Skeletal muscle tissue (tissue), 4 donors: ENCODE data around the gene TRIM3. TPM values are rescaled to one million over a fixed set of nuclear protein-coding genes. Genes with fewer than 3 reads are reported as not detected.
"Not testable (repeated sequence)": the region's sequence is repeated elsewhere in the genome, so short reads cannot be mapped to it uniquely, and the experiment has no call there.

ENCODE experiments used
- H3K27ac ChIP-seq: one replicate; pipeline ENCODE4 v1.7.0; 2013; ENCODE audit warnings: mild to moderate bottlenecking, low read depth, low read length, inconsistent platforms
- H3K27me3 ChIP-seq, 3 donors: one replicate each; pipeline ENCODE4 v1.7.0; 2013; ENCODE audit warnings: low read length in 3 of 3; ENCODE audit not compliant: control insufficient read depth in 3 of 3, insufficient read depth in 3 of 3
- H3K36me3 ChIP-seq, 3 donors: one replicate each; pipeline ENCODE4 v1.7.0; 2013; ENCODE audit warnings: low read length in 3 of 3; ENCODE audit not compliant: control insufficient read depth in 3 of 3, insufficient read depth in 3 of 3
- H3K4me1 ChIP-seq, 3 donors: one replicate each; pipeline ENCODE4 v1.7.0; 2013; ENCODE audit warnings: low read length in 3 of 3, mild to moderate bottlenecking in 3 of 3; ENCODE audit not compliant: control insufficient read depth in 3 of 3, insufficient read depth in 3 of 3
- H3K4me3 ChIP-seq, 3 donors: one replicate each; pipeline ENCODE4 v1.7.0; 2013; ENCODE audit warnings: low read length in 3 of 3
- H3K9ac ChIP-seq, 3 donors: one replicate each; pipeline ENCODE4 v1.7.0; 2013; ENCODE audit warnings: low read length in 3 of 3, mild to moderate bottlenecking in 3 of 3, moderate library complexity in 2 of 3, low read depth in 1 of 3
- H3K9me3 ChIP-seq, 3 donors: one replicate each; pipeline ENCODE4 v1.7.0; 2013; ENCODE audit warnings: low read length in 3 of 3; ENCODE audit not compliant: control insufficient read depth in 3 of 3
- total RNA-seq: library from RNA; depleted of rRNA; stranded (reverse); fragments of >200 nt; gene quantifications from one replicate; pipeline ENCODE4 v1.2.3, GENCODE V29; 2014
- donor health status: Osteomylitis.

TRIM3 gene
- 8.4 TPM for total RNA-seq

DNA sequence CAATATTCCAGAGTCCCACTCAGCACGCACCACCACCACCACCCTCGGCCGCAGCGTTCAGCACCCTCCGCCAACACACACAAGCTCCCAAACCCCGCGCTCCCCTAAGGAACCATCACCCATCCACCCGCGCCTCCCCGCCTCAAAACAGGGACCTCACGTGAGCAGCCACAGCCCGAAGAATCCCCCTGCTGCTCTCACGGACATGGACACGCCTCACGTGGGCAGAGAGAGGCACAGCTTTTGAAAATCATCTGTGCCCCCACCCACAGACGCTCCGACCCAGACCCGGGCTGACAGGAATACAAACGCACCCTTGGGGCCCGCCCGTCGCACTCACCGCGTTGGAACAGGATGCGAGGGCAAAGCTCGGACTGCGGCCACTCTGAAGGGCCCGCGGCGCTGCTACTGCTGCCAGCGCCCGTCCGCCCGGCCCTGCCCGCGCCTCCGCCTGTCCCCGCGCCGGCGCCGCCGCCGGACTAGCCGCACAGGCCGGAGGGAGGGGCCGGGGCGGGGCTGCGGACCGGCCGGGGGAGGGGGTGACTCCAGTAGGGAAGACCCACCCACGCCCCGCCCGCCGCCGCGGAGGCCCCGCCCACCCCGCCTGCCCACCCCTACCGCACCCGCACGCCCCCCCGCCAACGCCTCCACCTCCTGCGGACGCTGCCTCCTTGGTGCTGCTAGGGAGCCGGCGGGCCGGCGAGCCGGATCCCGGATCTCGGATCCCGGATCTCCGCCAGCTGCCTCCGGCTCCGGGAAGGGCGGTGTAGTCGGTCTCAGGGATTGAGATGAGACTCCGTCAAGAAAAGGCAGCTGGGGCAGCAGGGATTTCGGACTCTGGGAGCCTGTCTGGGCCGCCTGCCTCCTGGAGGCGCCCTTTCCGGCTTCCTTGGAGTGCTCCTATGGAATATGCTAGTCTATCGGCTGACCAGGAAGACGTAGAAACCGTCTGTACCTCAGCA lies at the start of gene TRIM3:
TRIM3 (minus strand) TSS at position 491 of the 962 bp plus-strand sequence. CDS start 8,246 bp downstream, outside the sequence.
- no peaks in the 10 kb centered on the region for H3K27me3 ChIP-seq
- peaks cover 20 to 23% (median 22%) of the 10 kb centered on the region in 3 donors for H3K36me3 ChIP-seq
- peak within 1 kb of the TSS; percentile 89 for H3K27ac ChIP-seq
- peak within 1 kb of the TSS; percentile 81 to 93 (median 90) for H3K4me3 ChIP-seq
- H3K9me3 ChIP-seq: no peaks in the 10 kb centered on the region
- H3K9ac ChIP-seq: peak within 1 kb of the TSS; percentile 82 to 94 (median 94)
- peaks cover 18 to 29% (median 22%) of the 10 kb centered on the region in 3 donors for H3K4me1 ChIP-seq

DNA sequence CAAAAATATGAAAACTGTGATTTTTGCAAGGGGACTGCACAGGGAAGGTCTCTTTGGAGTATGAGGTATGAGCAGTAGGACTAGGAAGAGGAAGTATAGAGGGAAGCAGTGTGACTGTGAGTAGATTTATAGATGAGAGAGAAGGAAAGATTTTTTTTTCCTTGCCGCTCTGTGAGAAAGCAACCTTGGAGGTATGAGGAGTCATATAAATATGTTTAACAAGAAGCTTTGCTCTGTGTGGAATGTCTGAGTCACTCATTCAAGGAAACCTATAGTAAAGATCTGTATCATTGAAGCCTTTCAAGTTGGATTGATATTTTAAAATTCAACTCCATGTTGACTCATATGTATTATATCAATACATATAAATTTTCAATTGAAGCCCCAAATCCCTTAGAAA lies 49.5 kb upstream of the TRIM3 start:
- no peak overlapping the region for H3K27ac ChIP-seq
- peaks cover 6 to 12% (median 10%) of the 10 kb centered on the region in 3 donors for H3K36me3 ChIP-seq
- no peaks in the 10 kb centered on the region for H3K4me1 ChIP-seq
- peak overlapping the region in 1 of 3 donors; percentile 17 for H3K9ac ChIP-seq
- no peaks in the 10 kb centered on the region for H3K27me3 ChIP-seq
- no peaks in the 10 kb centered on the region for H3K9me3 ChIP-seq
- H3K4me3 ChIP-seq: no peak overlapping the region

DNA sequence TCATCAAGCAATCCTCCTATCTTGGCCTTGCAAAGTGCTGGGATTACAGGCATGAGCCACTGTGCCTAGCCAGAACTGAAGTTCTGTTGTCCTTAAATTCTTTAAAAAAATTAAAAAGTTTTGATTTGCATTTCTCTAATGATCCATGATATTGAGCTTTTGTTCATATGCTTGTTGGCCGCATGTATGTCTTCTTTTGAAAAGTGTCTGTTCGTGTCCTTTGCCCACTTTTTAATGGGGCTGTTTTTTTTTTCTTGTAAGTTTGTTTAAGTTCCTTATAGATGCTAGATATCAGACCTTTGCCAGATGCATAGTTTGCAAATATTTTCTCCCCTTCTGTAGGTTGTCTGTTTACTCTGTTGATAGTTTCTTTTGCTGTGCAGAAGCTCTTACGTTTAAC lies 48.2 kb upstream of the TRIM3 start:
- peaks cover 5 to 13% (median 7%) of the 10 kb centered on the region in 3 donors for H3K36me3 ChIP-seq

DNA sequence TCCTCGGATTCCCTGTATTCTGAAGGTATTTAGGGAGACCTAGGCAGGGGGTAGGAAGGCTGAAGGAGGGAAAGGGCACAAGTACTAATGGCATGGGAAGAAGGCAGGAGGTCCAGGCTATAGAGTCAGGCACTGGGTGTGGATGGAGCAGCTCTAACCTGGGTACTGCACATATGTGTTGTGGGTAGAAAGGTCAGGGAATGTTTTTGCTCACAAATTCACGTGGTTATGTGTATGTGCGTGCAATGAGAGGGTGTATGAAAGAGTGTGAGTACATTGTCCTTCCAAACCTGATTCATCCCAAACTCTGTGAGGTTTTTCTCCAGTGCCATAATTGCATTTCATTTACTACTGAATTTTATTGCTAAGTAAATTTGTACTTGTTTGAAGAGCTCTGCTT lies 46.5 kb upstream of the TRIM3 start:
- Histone ChIP-seq H3K27me3 (no peaks in the 10 kb centered on the region), H3K9ac (no peak overlapping the region), H3K4me3 (no peak overlapping the region), H3K4me1 (no peaks in the 10 kb centered on the region), H3K27ac (no peak overlapping the region), H3K36me3 (peaks cover 5 to 13% (median 7%) of the 10 kb centered on the region in 3 donors), H3K9me3 (no peaks in the 10 kb centered on the region)

More for the DNA sequence above, 48.2 kb upstream of the TRIM3 start:
- not testable (repeated sequence) for H3K4me1 ChIP-seq, H3K9me3 ChIP-seq, H3K27ac ChIP-seq, H3K27me3 ChIP-seq, H3K9ac ChIP-seq, H3K4me3 ChIP-seq

DNA sequence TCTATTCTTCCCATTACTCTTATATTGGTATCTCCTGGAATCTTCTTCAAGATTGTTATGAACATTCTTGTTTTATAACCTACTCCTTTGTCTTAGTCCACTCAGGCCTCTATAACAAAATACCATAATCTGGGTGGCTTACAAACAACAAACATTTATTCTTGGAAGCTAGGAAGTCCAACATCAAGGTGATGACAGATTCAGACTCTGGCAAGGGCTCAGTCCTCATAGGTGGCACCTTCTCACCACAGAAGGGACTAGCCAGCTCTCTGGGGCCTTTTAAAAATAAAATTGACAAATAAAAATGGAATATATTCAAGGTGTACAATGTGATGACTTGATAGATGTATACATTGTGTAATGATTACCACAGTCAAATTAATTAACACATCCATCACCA lies 43.1 kb upstream of the TRIM3 start:
- Histone ChIP-seq H3K4me3 (no peak overlapping the region), H3K27me3 (no peaks in the 10 kb centered on the region), H3K36me3 (peaks cover 5 to 13% (median 7%) of the 10 kb centered on the region in 3 donors), H3K27ac (no peak overlapping the region), H3K4me1 (no peaks in the 10 kb centered on the region), H3K9me3 (no peaks in the 10 kb centered on the region), H3K9ac (no peak overlapping the region)

DNA sequence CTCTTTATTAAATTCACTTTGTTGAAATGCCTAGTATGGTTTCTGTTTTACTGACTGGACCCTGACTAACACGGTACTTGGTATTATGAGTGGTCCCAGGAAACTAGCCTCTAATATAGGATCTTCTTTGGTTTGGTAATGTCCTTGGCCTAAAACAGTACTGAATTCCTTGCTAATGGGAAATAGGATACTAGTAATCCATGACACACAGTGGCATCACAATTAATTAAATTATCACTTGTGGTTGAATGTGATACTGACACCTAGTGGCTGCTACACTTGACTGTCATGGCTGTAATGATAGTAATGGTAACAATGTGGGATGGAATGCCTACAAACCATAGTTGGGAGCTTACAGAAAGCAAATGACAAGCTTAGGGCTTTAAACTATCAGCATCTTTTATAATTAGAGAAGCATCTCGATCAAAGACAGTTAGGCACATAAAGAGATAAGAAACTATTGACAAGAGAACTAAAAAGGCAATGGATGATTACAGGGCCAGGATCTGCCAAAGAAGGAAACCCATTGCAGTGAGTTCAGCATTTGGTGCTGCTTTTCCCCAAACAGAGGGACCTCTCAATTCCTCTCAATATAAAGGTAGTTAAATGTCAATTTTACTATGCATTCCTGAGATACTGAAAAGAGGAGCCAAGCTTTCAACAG lies 32.0 kb upstream of the TRIM3 start:
- Histone ChIP-seq H3K27me3 (no peaks in the 10 kb centered on the region), H3K9ac (no peak overlapping the region), H3K27ac (no peak overlapping the region), H3K36me3 (peaks cover 10 to 17% (median 13%) of the 10 kb centered on the region in 3 donors), H3K4me1 (no peaks in the 10 kb centered on the region), H3K9me3 (no peaks in the 10 kb centered on the region), H3K4me3 (no peak overlapping the region)

DNA sequence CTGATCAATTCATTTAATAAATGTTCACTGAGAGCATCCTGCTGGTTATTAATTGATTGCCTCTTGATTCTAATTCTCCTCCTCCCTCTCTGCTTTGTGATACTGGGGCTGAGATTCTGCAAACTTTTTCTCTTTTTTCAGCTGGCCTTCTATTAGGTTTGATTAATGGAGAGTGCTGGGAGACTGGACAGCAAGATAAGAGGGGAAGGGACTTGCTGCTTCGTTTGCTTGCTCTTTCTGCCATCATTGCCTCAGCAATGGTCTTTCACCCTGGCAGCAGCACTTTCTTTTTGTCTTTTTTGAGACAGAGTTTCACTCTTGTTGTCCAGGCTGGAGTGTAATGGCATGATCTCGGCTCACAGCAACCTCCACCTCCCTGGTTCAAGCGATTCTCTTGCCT lies 30.4 kb upstream of the TRIM3 start:
- no peak overlapping the region for H3K27ac ChIP-seq
- peaks cover 10 to 17% (median 13%) of the 10 kb centered on the region in 3 donors for H3K36me3 ChIP-seq
- no peaks in the 10 kb centered on the region for H3K27me3 ChIP-seq
- H3K4me1 ChIP-seq: peaks cover 0 to 5% (median 0%) of the 10 kb centered on the region in 3 donors
- H3K9me3 ChIP-seq: no peaks in the 10 kb centered on the region
- no peak overlapping the region for H3K4me3 ChIP-seq
- no peak overlapping the region for H3K9ac ChIP-seq

DNA sequence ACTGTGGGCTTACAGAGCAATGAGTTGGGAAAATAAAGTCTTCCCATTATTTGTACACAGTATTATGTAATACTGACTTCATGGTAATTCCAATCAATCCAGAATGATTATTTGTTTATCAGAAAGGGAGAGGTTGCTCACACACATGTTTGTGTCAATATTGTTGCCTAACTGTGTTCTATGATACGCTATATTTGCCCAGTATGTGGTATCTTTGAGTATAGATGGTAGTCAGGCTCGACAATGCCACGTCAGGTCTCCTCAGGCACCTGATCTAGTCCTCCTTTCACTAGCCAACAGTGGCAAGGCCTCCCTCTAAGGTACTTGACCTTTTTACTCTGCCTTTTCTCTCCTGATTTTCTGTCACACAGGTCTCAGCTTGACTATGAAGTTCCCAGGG lies 28.6 kb upstream of the TRIM3 start:
- H3K36me3 ChIP-seq: peaks cover 20 to 25% (median 24%) of the 10 kb centered on the region in 3 donors

DNA sequence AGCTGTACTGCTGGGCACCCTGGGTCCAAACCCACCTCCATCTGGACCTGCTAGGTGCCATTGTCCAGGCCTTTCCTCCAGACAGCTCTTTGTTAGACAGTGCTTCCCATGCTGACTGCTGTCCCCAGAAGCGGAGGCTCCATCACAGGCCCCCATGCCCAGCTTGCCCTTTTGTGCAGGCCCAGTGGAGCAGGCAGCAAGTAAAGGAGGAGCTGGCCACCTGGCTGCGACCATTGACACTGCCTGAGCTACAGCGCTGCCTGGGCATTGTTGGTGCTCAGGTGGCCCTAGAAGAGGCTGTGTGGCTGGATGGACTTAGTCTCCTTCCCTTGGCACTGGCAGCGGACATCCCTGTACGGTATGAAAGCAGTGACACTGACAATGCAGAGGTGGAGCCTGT lies 24.8 kb upstream of the TRIM3 start:
- no peaks in the 10 kb centered on the region for H3K9me3 ChIP-seq
- no peak overlapping the region for H3K9ac ChIP-seq
- H3K4me3 ChIP-seq: no peak overlapping the region
- no peak overlapping the region for H3K27ac ChIP-seq
- peaks cover 18 to 22% (median 21%) of the 10 kb centered on the region in 3 donors for H3K36me3 ChIP-seq
- no peaks in the 10 kb centered on the region for H3K27me3 ChIP-seq
- H3K4me1 ChIP-seq: peaks cover 3 to 10% (median 5%) of the 10 kb centered on the region in 3 donors

More for the DNA sequence above, 28.6 kb upstream of the TRIM3 start:
- H3K27me3 ChIP-seq: no peaks in the 10 kb centered on the region
- no peak overlapping the region for H3K9ac ChIP-seq
- no peak overlapping the region for H3K27ac ChIP-seq
- H3K9me3 ChIP-seq: no peaks in the 10 kb centered on the region
- H3K4me1 ChIP-seq: peaks cover 3 to 10% (median 5%) of the 10 kb centered on the region in 3 donors
- no peak overlapping the region for H3K4me3 ChIP-seq

DNA sequence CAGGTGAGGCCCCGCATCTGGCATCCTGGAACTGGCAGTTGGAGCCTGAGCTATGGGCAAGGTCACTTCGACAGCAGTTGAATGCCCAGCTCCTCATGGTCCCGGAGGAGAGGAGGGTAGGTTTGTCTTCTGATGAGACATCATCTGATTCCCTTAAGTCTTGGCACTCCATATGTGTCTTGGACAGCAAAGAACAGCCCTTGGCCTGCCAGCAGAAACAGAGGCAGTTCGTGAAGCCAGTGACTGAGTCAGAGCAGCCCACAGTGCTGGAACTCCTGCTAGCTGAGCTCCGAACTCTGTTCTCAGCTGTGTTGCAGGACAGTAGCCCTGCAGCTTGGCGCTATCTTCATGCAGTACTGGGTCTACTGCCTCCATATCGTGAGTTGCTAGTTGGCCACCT lies 24.4 kb upstream of the TRIM3 start:
- no peak overlapping the region for H3K4me3 ChIP-seq
- peaks cover 3 to 10% (median 5%) of the 10 kb centered on the region in 3 donors for H3K4me1 ChIP-seq
- no peak overlapping the region for H3K9ac ChIP-seq
- H3K9me3 ChIP-seq: no peaks in the 10 kb centered on the region
- H3K27me3 ChIP-seq: no peaks in the 10 kb centered on the region
- no peak overlapping the region for H3K27ac ChIP-seq
- H3K36me3 ChIP-seq: peaks cover 15 to 24% (median 21%) of the 10 kb centered on the region in 3 donors
